Astrocyte of the hippocampus (primary cell): ENCODE data around the gene ZNF697.
"Not testable (repeated sequence)": the region's sequence is repeated elsewhere in the genome, so short reads cannot be mapped to it uniquely, and the experiment has no call there.

Experiments used
- DNase-seq: peaks from one replicate; pipeline ENCODE4 v3.0.0; 2011; ENCODE audit warnings: low read depth, low spot score

The ZNF697 gene

DNA sequence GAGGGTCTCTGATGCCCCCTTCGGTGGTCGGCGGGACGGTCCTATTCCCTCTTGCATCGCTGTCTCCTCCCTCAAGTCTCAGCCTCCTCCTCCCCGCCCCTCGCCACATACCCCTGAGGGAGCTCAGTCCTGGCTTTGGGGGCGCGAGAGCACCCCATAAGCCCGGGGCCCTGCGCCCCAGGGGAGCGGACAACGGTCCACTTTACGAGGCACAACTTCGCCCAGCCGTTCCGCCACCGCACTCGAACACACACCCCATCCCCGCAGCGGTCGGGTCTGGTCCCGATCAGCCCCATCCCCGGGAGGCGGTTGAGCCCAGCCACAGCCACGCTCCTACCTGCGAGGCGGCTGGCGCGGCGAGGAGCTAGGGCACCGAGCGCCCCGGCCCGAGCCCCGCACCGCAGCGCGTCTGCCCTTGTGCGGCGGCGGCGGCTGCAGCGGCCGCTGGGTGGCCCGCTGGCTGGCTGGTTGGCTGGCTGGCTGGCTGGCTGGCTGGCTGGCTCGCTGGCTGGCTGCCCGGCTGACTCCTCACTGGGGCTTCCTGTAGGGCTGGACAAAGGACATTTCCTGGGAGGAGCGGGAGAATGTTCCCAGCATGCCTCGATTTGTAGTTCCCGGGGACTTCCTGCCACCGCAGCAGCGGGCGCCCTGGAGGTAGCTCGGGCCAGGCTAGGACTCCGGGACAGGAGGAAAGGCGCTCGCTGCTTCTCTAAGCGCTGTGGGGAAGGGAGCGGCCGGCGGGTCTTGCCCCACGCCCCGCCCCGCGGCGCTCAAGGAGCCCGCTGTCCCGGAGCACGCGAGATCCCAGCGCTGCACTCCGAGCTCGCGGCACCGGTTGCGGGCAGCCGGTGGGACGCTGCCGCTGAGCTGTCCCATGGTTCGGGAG is at the start of gene ZNF697:
TSS of gene ZNF697 (minus strand) at position 533 of the 886 bp plus-strand sequence. CDS start 22,166 bp downstream, outside the sequence.
- peak; percentile 99 for DNase-seq

GRCh38 chr1:119697598-119697997 is 49.5 kb upstream of the ZNF697 start:
- DNase-seq = no peak

DNA sequence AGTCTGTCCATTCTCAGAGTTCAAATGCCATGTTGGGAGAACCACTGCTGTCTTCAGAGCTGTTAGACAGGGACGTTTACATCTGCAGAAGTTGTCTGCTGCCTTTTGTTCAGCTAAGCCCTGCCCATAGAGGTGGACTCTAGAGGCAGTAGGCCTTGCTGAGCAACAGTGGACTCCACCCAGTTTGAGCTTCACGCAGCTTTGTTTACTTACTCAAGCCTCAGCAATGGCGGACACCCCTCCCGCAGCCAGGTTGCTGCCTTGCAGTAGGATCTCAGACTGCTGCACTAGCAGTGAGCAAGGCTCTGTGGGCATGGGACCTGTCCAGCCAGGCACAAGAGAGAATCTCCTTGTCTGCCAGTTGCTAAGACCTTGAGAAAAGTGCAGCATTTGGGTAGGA is 48.8 kb upstream of the ZNF697 start:
- not testable (repeated sequence) for DNase-seq

DNA sequence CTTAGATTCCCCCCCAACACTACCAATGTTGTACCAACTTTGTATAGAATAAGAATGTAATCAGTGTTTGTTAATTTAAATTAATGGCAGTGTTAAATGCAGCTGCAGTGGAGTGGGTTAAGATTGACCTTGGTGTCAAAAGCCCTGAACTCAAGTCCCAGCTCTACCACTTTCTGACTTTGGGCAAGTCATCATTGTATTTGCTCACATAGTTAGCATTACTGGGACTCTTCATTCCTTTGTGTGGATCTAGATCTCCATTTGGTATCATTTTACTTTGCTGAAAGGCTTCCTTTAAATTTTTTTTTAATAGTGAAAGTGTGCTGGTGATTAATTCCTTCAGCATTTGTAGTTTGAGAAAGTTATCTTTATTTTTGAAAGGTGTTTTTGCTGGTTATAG is 41.4 kb upstream of the ZNF697 start:
- no peak for DNase-seq

- DNase-seq = no peak
These were observed 40.7 kb upstream of the ZNF697 start for GRCh38 chr1:119688810-119689209.

- no peak for DNase-seq
These were observed 39.5 kb upstream of the ZNF697 start for GRCh38 chr1:119687434-119688079.

DNA sequence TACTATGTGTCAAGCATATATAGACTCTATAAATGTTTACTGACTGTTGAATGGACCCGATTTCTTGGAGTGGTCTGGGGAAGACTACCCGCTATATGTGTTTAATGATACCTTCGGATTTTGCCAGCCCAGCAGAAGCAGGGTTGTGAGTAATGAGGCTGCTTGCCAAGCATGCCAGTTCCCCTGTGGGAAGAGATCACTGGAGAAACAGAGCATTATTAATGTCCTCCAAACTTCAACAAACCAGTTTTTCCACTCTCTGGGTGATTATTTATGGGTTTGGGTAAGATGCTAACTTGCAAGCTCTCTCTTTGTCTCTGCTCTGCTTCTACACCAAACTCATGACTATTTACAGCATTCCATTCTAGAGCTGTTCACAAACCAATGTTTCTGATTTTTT is 38.6 kb upstream of the ZNF697 start:
- DNase-seq = peak; percentile 27

DNA sequence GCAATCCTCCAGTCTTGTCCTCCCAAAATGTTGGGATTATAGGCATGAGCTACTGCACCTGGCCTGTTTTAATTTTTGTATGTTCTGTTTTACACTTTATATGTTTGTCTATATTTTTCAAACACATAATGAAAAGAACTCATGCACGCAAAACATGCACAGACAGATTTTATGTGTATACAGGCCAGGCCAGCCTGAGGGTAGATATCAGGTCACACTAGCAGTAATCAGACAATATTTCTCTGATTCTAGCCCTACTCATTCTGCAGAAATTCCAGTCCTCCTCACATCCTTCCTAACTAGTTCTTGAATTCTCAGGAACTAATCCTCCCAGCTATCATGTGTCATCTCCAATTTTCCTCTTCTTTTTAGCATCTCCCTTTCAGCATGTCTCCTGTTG is 35.8 kb upstream of the ZNF697 start:
- no peak for DNase-seq

GRCh38 chr1:119682141-119682540 is 34.1 kb upstream of the ZNF697 start:
- no peak for DNase-seq

DNA sequence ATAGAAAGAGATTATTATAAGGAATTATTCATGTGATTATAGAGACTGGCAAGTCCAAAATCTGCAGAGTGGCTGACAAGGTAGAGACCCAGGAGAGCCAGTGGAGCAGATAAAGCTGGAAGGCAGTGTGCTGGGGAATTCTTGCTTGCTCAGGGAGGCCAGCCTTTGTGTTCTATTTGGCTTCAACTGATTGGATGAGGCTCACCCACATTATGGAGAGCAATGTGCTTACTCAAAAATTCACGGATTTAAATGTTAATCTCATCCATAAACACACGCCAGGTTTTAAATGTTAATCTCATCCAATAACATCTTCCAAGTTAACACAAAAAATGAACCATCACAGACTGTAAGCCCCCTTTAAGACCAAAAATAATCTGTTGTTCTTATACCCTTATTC is 33.5 kb upstream of the ZNF697 start:
- DNase-seq = no peak

- DNase-seq = no peak
These were observed 32.7 kb upstream of the ZNF697 start for GRCh38 chr1:119680723-119681122.

DNA sequence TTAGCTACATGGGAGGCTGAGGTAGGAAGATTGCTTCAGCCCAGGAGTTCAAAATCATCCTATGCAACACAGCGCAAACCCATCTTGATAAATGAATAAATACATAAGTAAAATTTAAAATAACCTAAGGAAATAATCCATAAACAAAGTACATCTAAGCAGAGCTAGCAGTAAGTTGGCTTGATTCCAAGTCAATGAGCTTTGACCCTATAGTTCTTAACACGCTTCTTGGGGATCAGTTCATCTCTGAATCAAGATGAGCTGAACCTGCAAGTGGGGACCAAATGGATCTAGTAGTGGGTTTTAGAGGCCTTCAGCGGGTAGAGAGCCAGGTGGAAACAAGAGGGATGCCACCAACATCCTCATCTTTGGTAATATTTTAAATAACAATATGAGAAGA is 32.1 kb upstream of the ZNF697 start:
- no peak for DNase-seq

GRCh38 chr1:119679223-119679622 is 31.2 kb upstream of the ZNF697 start:
- no peak for DNase-seq

- DNase-seq = no peak
These were observed 28.6 kb upstream of the ZNF697 start for GRCh38 chr1:119676571-119677206.

DNA sequence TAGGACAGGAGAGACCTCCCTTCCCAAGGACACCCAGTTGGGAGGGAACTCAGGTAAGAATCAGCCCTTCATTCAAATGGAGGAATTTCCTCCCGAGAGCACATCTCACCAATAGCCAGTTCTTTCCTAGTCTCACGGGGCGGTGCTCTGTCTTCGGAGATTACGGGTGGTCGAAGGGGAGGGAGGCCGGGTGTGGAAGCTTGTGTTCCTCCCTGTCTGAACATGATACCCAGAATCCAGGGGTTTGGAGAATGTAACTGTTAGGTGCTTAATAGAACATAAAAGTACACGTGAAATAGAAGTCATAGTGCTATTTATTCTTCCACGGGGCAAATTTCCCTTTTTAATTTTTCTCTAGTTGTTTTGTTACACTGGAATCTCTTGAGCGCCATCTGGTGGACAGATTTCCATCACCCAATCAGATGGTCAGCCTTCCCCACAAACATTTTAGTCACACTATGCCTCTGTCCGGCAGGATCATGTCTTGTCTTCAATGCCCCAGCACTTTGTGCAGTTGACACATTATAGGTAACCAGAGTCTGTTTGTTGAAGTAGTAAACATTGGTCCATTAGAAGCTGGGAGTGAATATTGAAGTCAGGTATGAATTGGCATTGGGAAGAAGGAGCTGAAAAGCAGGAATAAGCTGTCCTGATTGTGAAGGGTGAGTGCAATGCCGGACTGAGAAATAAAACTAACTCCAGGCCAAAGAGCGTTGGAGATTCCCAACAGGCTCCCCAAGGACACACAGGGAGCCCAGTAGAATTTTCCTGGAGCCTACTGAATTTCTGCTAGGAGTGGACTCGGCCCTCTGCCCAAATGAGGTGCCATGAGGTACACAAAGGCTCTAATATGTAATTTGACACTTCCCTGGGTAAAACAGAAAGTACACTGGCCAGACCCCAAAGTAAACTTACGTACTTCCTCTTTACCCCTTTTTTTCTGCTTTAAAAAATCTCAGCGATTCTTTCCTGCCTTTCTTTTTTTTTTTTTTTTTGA is 27.6 kb upstream of the ZNF697 start:
- peak; percentile 92 for DNase-seq

DNA sequence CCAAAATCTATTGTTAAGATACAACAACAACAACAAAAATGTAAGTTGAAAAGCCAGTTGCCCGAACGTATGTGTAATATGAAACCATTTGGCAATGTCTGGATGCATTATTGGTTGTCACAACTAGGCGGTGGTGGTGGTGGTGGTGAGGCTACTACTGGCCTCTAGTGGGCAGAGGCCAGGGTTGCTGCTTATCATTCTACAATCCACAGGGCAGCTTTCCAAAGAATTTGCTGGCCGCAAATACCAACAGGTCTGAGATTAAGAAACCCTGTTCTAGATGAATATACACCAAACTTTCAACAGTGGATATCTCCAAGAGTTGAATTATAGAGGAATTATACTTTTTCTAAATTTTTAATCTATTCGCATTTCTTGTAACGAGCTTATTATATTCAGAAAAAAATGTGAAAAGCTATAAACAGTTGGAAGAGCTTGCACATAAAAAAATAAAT is 26.8 kb upstream of the ZNF697 start:
- peak; percentile 90 for DNase-seq

GRCh38 chr1:119674111-119674526 is 26.1 kb upstream of the ZNF697 start:
- DNase-seq = peak; percentile 12

GRCh38 chr1:119673171-119673940 is 25.3 kb upstream of the ZNF697 start:
- DNase-seq = peak; percentile 3

GRCh38 chr1:119670898-119671297 is 22.8 kb upstream of the ZNF697 start:
- DNase-seq = no peak

- DNase-seq = no peak
These were observed 19.1 kb upstream of the ZNF697 start for GRCh38 chr1:119667173-119667572.
